Mammary microvascular endothelial cell (primary cell): ENCODE measurements around the gene FIBCD1. TPM values are rescaled to one million over a fixed set of nuclear protein-coding genes. Genes with fewer than 3 reads are reported as not detected.

Experiments
- total RNA-seq: library from RNA; depleted of rRNA; stranded (reverse); fragments of >200 nt; gene quantifications from 2 replicates; pipeline ENCODE4 v1.2.3, GENCODE V29; 2015

Gene FIBCD1, protein sequence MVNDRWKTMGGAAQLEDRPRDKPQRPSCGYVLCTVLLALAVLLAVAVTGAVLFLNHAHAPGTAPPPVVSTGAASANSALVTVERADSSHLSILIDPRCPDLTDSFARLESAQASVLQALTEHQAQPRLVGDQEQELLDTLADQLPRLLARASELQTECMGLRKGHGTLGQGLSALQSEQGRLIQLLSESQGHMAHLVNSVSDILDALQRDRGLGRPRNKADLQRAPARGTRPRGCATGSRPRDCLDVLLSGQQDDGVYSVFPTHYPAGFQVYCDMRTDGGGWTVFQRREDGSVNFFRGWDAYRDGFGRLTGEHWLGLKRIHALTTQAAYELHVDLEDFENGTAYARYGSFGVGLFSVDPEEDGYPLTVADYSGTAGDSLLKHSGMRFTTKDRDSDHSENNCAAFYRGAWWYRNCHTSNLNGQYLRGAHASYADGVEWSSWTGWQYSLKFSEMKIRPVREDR
- total RNA-seq: not detected in 2 replicates

DNA sequence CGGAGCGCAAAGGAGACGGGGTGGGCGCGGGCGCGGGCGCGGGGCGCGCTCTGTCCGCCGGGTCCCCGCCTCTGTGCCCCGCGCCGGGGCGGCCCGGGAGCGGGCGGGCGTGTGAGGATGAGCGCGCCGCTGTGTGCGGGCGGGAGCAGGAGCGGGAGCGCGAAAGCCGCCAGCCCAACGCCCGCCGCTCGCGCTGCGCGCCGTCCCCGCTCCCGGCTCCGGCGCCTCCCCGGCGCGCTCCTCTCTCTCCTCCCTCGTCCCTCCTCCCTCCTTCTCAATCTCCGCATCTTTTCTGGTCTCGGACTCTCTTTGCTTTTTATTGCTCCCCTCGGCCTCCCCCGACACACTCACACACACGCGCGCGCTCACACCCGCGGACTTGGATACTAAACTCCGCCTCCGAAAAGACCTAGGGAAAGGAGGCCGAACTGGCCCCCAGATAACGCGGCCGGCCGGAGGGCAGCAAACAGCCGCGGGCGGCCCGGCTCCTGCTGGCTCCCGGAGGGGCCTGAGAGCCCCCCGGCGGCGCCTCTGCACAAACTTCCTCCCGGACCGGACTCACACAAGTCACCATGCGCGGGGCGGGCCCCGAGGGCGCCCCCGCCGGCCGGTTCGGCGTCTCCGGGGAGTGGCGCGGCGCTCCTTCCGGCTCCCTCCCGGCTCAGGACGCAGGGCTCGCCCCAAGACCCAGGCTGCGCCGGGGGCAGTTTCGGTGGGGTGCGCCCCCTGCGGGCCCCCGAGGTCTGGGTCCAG is at the start of gene FIBCD1:
FIBCD1 (minus strand) TSS at position 596 of the 753 bp plus-strand sequence. CDS start 640 bp downstream, outside the sequence.

DNA sequence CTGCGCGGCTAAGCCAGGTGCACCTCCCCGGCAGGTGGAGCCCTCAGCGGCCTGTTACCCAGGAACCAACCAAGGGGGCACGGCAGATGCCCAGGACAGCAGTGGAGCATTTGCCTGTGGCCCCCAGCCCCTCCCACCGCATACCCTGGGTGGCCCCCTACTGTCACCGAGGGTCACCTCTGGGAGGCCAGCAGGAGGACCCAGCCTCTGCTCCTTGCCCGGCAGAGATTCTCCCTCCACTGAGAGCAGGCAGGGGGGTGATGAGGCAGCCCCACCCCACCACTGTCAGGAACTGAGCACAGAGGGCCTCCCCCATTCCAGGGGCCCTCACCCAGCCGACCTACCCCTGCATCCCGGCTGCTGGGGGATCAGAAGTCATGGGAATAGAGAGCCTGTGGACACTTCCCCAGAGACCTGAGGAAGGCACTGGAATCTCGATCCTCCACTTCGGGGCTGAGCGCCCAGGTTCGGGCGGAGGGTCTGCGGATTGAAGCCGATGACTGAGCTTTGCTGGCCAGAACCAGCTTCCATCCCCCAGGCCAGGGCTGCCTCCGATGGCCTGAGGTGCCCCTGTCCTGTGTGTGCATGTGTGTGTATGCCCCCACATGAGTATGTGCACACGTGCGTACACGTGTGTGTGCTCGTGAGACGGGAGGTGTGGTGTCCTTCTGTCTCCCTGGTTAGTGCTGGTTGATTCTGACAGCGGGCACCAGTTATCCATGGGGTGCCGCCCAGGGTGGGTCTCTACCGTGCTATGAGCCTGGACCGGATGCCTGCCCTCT is 42.6 kb downstream of the FIBCD1 start, which contains the start of gene QRFP:
QRFP (minus strand) TSS at position 580 of the 782 bp plus-strand sequence. CDS start 2,974 bp downstream, outside the sequence.

Other genes with a start within 250 kb of the FIBCD1 start
- 37.8 and 38.0 TPM in 2 replicates for gene EXOSC2, start 245.5 kb downstream of the FIBCD1 start, total RNA-seq
- 33.8 and 35.4 TPM in 2 replicates for gene ABL1, start 104.0 kb downstream of the FIBCD1 start, total RNA-seq
- gene QRFP, start 42.4 kb downstream of the FIBCD1 start, total RNA-seq: not detected in 2 replicates
- 0.10 and 0.20 TPM in 2 replicates for gene LAMC3, start 69.9 kb upstream of the FIBCD1 start, total RNA-seq
- 18.6 and 19.2 TPM in 2 replicates for gene AIF1L, start 157.3 kb upstream of the FIBCD1 start, total RNA-seq
- gene NUP214, start 186.3 kb upstream of the FIBCD1 start, total RNA-seq: 22.9 and 28.2 TPM in 2 replicates